NOMO-1 treated with dmso at 0.1 percent for 144 hours (cell line): ENCODE results near the gene C8B.

Experiments
- DNase-seq: peaks from one replicate; lab custom pipeline; 2025; ENCODE audit not compliant: unreplicated experiment; lab: John Stamatoyannopoulos, UW

Gene C8B

GRCh38 chr1:56905667-56906066, 60.1 kb downstream of the C8B start:
- no peak for DNase-seq

GRCh38 chr1:56904663-56905397, 61.0 kb downstream of the C8B start:
- no peak for DNase-seq

GRCh38 chr1:56903778-56904177, 62.0 kb downstream of the C8B start:
- DNase-seq, result no peak

- DNase-seq, result peak; percentile 58
These were observed 64.1 kb downstream of the C8B start for GRCh38 chr1:56901716-56902115.

GRCh38 chr1:56898879-56899278, 66.9 kb downstream of the C8B start:
- no peak for DNase-seq

- no peak for DNase-seq
These were observed 67.8 kb downstream of the C8B start for GRCh38 chr1:56898005-56898373.

- no peak for DNase-seq
These were observed 68.4 kb downstream of the C8B start for GRCh38 chr1:56897150-56898004.

GRCh38 chr1:56894014-56894413, 71.8 kb downstream of the C8B start:
- no peak for DNase-seq

- DNase-seq, result no peak
These were observed 75.6 kb downstream of the C8B start for GRCh38 chr1:56890229-56890628.

- DNase-seq, result no peak
These were observed 84.4 kb downstream of the C8B start for GRCh38 chr1:56881417-56881816.

GRCh38 chr1:56880774-56881173, 85.0 kb downstream of the C8B start:
- no peak for DNase-seq
